HepG2 (cell line): ENCODE results near the gene SVOP. TPM values are rescaled to one million over a fixed set of nuclear protein-coding genes. Genes with fewer than 3 reads are reported as not detected.
A peak's percentile ranks its signal among the peaks of the same experiment; 100 is the strongest.

Experiments
- ATAC-seq: fragments of 200-7000 bp; cut with Tn5 transposase; 3 replicates; pipeline ENCODE4 v1.9.1; 2020; ENCODE audit warnings: mild to moderate bottlenecking, moderate library complexity
- BruUV-seq: library from RNA; stranded (reverse); fragments of 400-500 nt; replicated peaks from 2 replicates; lab custom pipeline; 2021; lab: Mats Ljungman, UMichigan
- CTCF ChIA-PET: fragments of 300-600 bp; formaldehyde crosslinking; extraction: SDS; loops from one replicate; lab custom pipeline; 2021; ENCODE audit warnings: low total read pairs, inconsistent platforms, low intra/inter-chr PET ratio; lab: Yijun Ruan, JAX
- POLR2A ChIA-PET: fragments of 350-600 bp; sonication (Branson Sonifier 250); formaldehyde crosslinking; loops from one replicate; lab custom pipeline; 2020; ENCODE audit warnings: antibody characterized with exemption, inconsistent platforms; lab: Yijun Ruan, JAX
- DNase-seq: peaks from one replicate; pipeline ENCODE4 v3.0.0-alpha.2; 2015; ENCODE audit warnings: low spot score
- FAIRE-seq: peaks from 3 replicates; lab custom pipeline; 2011; peaks lifted over from hg19 to GRCh38; lab: Jason Lieb, UNC
- H2AFZ ChIP-seq: one replicate; pipeline ENCODE4 v1.6.1; 2011; ENCODE audit warnings: low read length, inconsistent platforms
- H3K27ac ChIP-seq: fragments of 300-600 bp; 3 replicates; pipeline ENCODE4 v1.8.0; 2011; ENCODE audit warnings: mixed run types, mild to moderate bottlenecking, mixed read lengths, low read length, inconsistent platforms; ENCODE audit not compliant: insufficient read depth; ENCODE audit errors: extremely low read length
- H3K27me3 ChIP-seq, 2 experiments: fragments of 200-600 bp in 1 of 2; 2 replicates in 1 of 2; 3 replicates in 1 of 2; pipeline versions ENCODE4 v1.6.0 to v1.8.0; 2011; ENCODE audit warnings: low read length in 2 of 2, mild to moderate bottlenecking in 2 of 2, moderate library complexity in 2 of 2, inconsistent platforms in 1 of 2; ENCODE audit not compliant: insufficient read depth in 2 of 2, control insufficient read depth in 1 of 2
- H3K36me3 ChIP-seq, 2 experiments: fragments of 200-600 bp in 1 of 2; replicated peaks in 1 of 2; 2 replicates in 1 of 2; 3 replicates in 1 of 2; pipeline versions ENCODE4 v1.5.1 to v1.8.0; 2011; ENCODE audit warnings: low read length in 2 of 2, inconsistent platforms in 1 of 2; ENCODE audit not compliant: insufficient read depth in 2 of 2, control insufficient read depth in 1 of 2
- H3K4me1 ChIP-seq: 2 replicates; pipeline ENCODE4 v1.5.1; 2012; ENCODE audit warnings: low read length, inconsistent platforms; ENCODE audit not compliant: insufficient read depth
- H3K4me2 ChIP-seq: 2 replicates; pipeline ENCODE4 v1.6.0; 2011; ENCODE audit warnings: low read depth, low read length, inconsistent platforms
- H3K4me3 ChIP-seq, 3 experiments: fragments of 200-600 bp in 1 of 3; sonication (generic), shearing (Covaris generic) in 1 of 3; replicated peaks in 1 of 3; 2 replicates each; pipeline ENCODE4 v1.5.1; 2011 to 2016; ENCODE audit warnings: low read length in 3 of 3, inconsistent platforms in 2 of 3, low read depth in 2 of 3, mild to moderate bottlenecking in 2 of 3, control low read depth in 1 of 3, mixed read lengths in 1 of 3; ENCODE audit not compliant: insufficient read depth in 1 of 3
- H3K79me2 ChIP-seq: one replicate; pipeline ENCODE4 v1.6.1; 2011; ENCODE audit warnings: low read length, inconsistent platforms; ENCODE audit not compliant: insufficient read depth
- H3K9ac ChIP-seq: 2 replicates; pipeline ENCODE4 v1.6.0; 2011; ENCODE audit warnings: mild to moderate bottlenecking, low read depth, low read length, inconsistent platforms; ENCODE audit not compliant: insufficient read depth
- H3K9me3 ChIP-seq: 2 replicates; pipeline ENCODE4 v1.5.1; 2012; ENCODE audit warnings: mild to moderate bottlenecking, low read length
- H4K20me1 ChIP-seq: 2 replicates; pipeline ENCODE4 v1.6.0; 2011; ENCODE audit warnings: inconsistent platforms, mild to moderate bottlenecking, low read length, moderate library complexity; ENCODE audit not compliant: insufficient read depth
- ARID5B ChIP-seq: IDR thresholded peaks from 2 replicates; pipeline ENCODE4 v1.4.0; 2020; ENCODE audit warnings: mild to moderate bottlenecking, missing genetic modification reagents
- BCL6 ChIP-seq: IDR thresholded peaks from 2 replicates; pipeline ENCODE4 v1.6.1; 2016; ENCODE audit warnings: missing genetic modification reagents, missing compliant biosample characterization
- IKZF4 ChIP-seq: sonication (generic); formaldehyde crosslinking; IDR thresholded peaks from 2 replicates; pipeline ENCODE4 v1.5.1; 2020; ENCODE audit warnings: borderline replicate concordance, mild to moderate bottlenecking, low read depth, missing genetic modification reagents; ENCODE audit errors: not compliant biosample characterization
- NCOA5 ChIP-seq: sonication (generic); formaldehyde crosslinking; IDR thresholded peaks from 2 replicates; pipeline ENCODE4 v1.4.0; 2020; ENCODE audit warnings: missing genetic modification reagents
- RFX3 ChIP-seq: IDR thresholded peaks from 2 replicates; pipeline ENCODE4 v1.6.1; 2016; ENCODE audit warnings: missing biosample characterization, missing genetic modification reagents
- RXRA ChIP-seq: sonication (generic); formaldehyde crosslinking; IDR thresholded peaks from 2 replicates; pipeline ENCODE4 v1.5.1; 2020; ENCODE audit warnings: missing genetic modification reagents
- SCMH1 ChIP-seq: sonication (generic); formaldehyde crosslinking; IDR thresholded peaks from 2 replicates; pipeline ENCODE4 v1.9.0; 2021; ENCODE audit warnings: missing genetic modification reagents, mild to moderate bottlenecking, borderline replicate concordance
- SOX6 ChIP-seq, 2 experiments: fragments of 450-650 bp in 1 of 2; sonication (generic) in 1 of 2; formaldehyde crosslinking in 1 of 2; IDR thresholded peaks; 2 replicates each; pipeline versions ENCODE4 v1.4.0 to v1.6.1; 2017 to 2020; ENCODE audit warnings: antibody characterized with exemption in 1 of 2, mild to moderate bottlenecking in 1 of 2, missing genetic modification reagents in 1 of 2
- THAP8 ChIP-seq: sonication (generic); formaldehyde crosslinking; IDR thresholded peaks from 2 replicates; pipeline ENCODE4 v1.5.1; 2020; ENCODE audit warnings: missing genetic modification reagents, mild to moderate bottlenecking, borderline replicate concordance
- ZNF414 ChIP-seq: sonication (generic); formaldehyde crosslinking; IDR thresholded peaks from 2 replicates; pipeline ENCODE4 v1.5.0; 2020; ENCODE audit warnings: missing genetic modification reagents
- ZNF576 ChIP-seq: sonication (generic); formaldehyde crosslinking; IDR thresholded peaks from 2 replicates; pipeline ENCODE4 v1.4.0; 2020; ENCODE audit warnings: mild to moderate bottlenecking, missing genetic modification reagents
- ZNF770 ChIP-seq: sonication (generic); formaldehyde crosslinking; IDR thresholded peaks from 2 replicates; pipeline ENCODE4 v1.5.0; 2020; ENCODE audit warnings: mild to moderate bottlenecking, missing genetic modification reagents
- WGBS: methylation state at CpG from one replicate; pipeline ENCODE4 v1.1.6; 2017; ENCODE audit warnings: low lambda C conversion rate; 5-methylcytosine and 5-hydroxymethylcytosine counted together
- in situ Hi-C: cut with HindIII; loops from 2 replicates; pipeline ENCODE4 v1.10.0; 2017; ENCODE audit warnings: low pct_unique_long_range_greater_than_20kb; ENCODE audit not compliant: extremely low pct_ligation_motif_present
- intact Hi-C: fragments of 100-400 bp; cut with micrococcal nuclease; formaldehyde crosslinking; loops from one replicate; pipeline ENCODE4 v1.10.0; 2022; ENCODE audit not compliant: unreplicated experiment
- polyA plus RNA-seq, 8 experiments: library from polyadenylated mRNA; depleted of rRNA in 3 of 8; stranded (reverse) in 7 of 8; unstranded in 1 of 8; fragments of >200 nt; fragmentation: Illumina TruSeq in 4 of 8; extraction: Trizol in 4 of 8; gene quantifications; 2 replicates each; pipeline versions ENCODE4 v1.2.1 to v1.2.3, GENCODE V29; 2011 to 2016; ENCODE audit warnings: low read depth in 4 of 8, missing spikeins in 1 of 8, mixed read lengths in 1 of 8; ENCODE audit not compliant: insufficient read depth in 1 of 8
- total RNA-seq, 5 experiments: library from RNA; depleted of rRNA; stranded (reverse); fragments of >200 nt; fragmentation: Illumina TruSeq; extraction: Trizol; gene quantifications; 2 replicates each; pipeline ENCODE4 v1.2.3, GENCODE V29; 2016; ENCODE audit warnings: low read depth in 1 of 5
- TF ChIP-seq, protein P1 (sequence below): sonication (generic); formaldehyde crosslinking; IDR thresholded peaks from 2 replicates; pipeline ENCODE4 v1.9.0; 2021; ENCODE audit warnings: missing genetic modification reagents, mild to moderate bottlenecking, borderline replicate concordance
- TF ChIP-seq, protein P2 (sequence below): sonication (generic); IDR thresholded peaks from 2 replicates; pipeline ENCODE4 v1.6.1; 2016; ENCODE audit warnings: low read depth, borderline replicate concordance

SVOP gene
- total and polyA plus RNA-seq, 2 of the 13 experiments (the other 11 are each of a cell fraction or from before 2014, with no cell fraction given) = not detected

DNA sequence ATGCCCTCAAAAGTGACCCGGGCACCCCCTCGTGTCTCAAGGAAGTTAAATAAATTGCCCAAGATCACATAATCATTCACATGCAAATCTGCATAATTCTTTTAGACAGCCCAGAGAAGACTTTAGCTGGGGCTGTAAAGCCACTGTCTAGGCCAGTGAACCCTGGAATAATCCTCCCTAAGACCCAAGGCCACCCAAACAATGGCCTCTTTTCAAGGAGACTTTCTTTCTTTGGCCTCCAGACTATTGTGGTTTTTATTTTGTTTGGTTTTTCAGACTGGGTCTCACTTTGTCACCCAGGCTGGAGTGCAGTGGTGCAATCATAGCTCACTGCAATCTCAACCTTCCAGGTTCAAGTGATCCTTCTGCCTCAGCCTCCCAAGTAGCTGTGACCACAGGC is 10.6 kb downstream of the SVOP start:
- no peaks in the 10 kb centered on the region for H3K79me2 ChIP-seq
- ATAC-seq (no peak), FAIRE-seq (no peak), DNase-seq (peak; percentile 18)
- no peak overlapping the region for H3K9ac ChIP-seq
- no peaks in the 10 kb centered on the region for H4K20me1 ChIP-seq
- no peak overlapping the region for H2AFZ ChIP-seq
- no peaks in the 10 kb centered on the region for H3K36me3 ChIP-seq
- BruUV-seq = no TSS peak
- H3K4me3 ChIP-seq = no peak overlapping the region
- POLR2A ChIA-PET = no interaction called here
- H3K27me3 ChIP-seq = peaks cover 0 to 13% of the 10 kb centered on the region in 2 experiments; a peak in 1 of 5 replicates
- H3K4me1 ChIP-seq = peaks cover 11% of the 10 kb centered on the region
- CTCF ChIA-PET = no interaction called here
- no peak overlapping the region for H3K4me2 ChIP-seq
- H3K27ac ChIP-seq = no peak overlapping the region
- in situ Hi-C loops (no loop called here), intact Hi-C loops (no loop called here)
- H3K9me3 ChIP-seq = no peaks in the 10 kb centered on the region
- 0% methylated on average over 2 of the region's 2 CpGs for WGBS
- TF ChIP-seq RXRA (CRISPR knock-in tag) (no peak), SCMH1 (CRISPR knock-in tag) (no peak), THAP8 (CRISPR knock-in tag) (no peak), ARID5B (CRISPR knock-in tag) (no peak), ZNF414 (no peak), SOX6 (IDR thresholded peaks at IDR 0.05) (no peak), SOX6 (CRISPR knock-in tag; IDR thresholded peaks at IDR 0.05) (peak; percentile 42; the same call in 1 of the 2 replicates), ZNF770 (CRISPR knock-in tag) (0 out of 2 replicates have a peak, but pooled peaks have one; percentile 21), RFX3 (CRISPR knock-in tag) (no peak), BCL6 (CRISPR knock-in tag) (0 out of 2 replicates have a peak, but pooled peaks have one; percentile 29), IKZF4 (CRISPR knock-in tag) (no peak), ZNF576 (no peak), NCOA5 (no peak)
- TF ChIP-seq, protein P1, sequence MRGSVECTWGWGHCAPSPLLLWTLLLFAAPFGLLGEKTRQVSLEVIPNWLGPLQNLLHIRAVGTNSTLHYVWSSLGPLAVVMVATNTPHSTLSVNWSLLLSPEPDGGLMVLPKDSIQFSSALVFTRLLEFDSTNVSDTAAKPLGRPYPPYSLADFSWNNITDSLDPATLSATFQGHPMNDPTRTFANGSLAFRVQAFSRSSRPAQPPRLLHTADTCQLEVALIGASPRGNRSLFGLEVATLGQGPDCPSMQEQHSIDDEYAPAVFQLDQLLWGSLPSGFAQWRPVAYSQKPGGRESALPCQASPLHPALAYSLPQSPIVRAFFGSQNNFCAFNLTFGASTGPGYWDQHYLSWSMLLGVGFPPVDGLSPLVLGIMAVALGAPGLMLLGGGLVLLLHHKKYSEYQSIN (CRISPR knock-in tag) = no peak
- TF ChIP-seq, protein P2, sequence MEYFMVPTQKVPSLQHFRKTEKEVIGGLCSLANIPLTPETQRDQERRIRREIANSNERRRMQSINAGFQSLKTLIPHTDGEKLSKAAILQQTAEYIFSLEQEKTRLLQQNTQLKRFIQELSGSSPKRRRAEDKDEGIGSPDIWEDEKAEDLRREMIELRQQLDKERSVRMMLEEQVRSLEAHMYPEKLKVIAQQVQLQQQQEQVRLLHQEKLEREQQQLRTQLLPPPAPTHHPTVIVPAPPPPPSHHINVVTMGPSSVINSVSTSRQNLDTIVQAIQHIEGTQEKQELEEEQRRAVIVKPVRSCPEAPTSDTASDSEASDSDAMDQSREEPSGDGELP = no peak
